ENCODE measurements around the gene LNX2. TPM values are rescaled to one million over a fixed set of nuclear protein-coding genes. Genes with fewer than 3 reads are reported as not detected.

The LNX2 gene
- total and polyA plus RNA-seq, 4 experiments from 2014 or later: 6.6 to 13.0 (median 9.3) TPM

GRCh38 chr13:27661017-27661416 lies 40.7 kb upstream of the LNX2 start:
- POLR2A ChIA-PET (ENCODE audit: partially characterized antibody): no interaction called here
- no peak for DNase-seq
- Histone ChIP-seq H3K4me1 (ENCODE audit: insufficient read depth, low read length) (no peaks in the 10 kb centered on the region), H3K27me3 (ENCODE audit: insufficient read depth, low read length) (no peaks in the 10 kb centered on the region), H3K4me3 (ENCODE audit: low read length in 2 of 2) (no peak overlapping the region), H3K36me3 (ENCODE audit: insufficient read depth, low read length) (peaks cover 8% of the 10 kb centered on the region), H3K27ac (ENCODE audit: low read depth, low read length) (no peak overlapping the region), H3K9me3 (ENCODE audit: control insufficient read depth in 1 of 2, low read length in 2 of 2) (no peaks in the 10 kb centered on the region)
- intact Hi-C loops (cut with micrococcal nuclease): no loop called here
- CTCF ChIA-PET (ENCODE audit: partially characterized antibody): no interaction called here
- no peaks in the 10 kb centered on the region for H3K27me3 Mint-ChIP-seq
- H3K36me3 Mint-ChIP-seq: peaks cover 16 to 28% of the 10 kb centered on the region in 2 donors
- H3K4me1 Mint-ChIP-seq: peaks cover 0 to 9% (median 4%) of the 10 kb centered on the region in 4 donors
- H3K27ac Mint-ChIP-seq: no peak overlapping the region
- H3K4me3 Mint-ChIP-seq: no peak overlapping the region
- no peaks in the 10 kb centered on the region for H3K9me3 Mint-ChIP-seq

GRCh38 chr13:27660511-27660910 lies 40.2 kb upstream of the LNX2 start:
- Histone ChIP-seq H3K4me3 (ENCODE audit: low read length in 2 of 2) (no peak overlapping the region), H3K4me1 (ENCODE audit: insufficient read depth, low read length) (no peaks in the 10 kb centered on the region), H3K27me3 (ENCODE audit: insufficient read depth, low read length) (no peaks in the 10 kb centered on the region), H3K36me3 (ENCODE audit: insufficient read depth, low read length) (peaks cover 3% of the 10 kb centered on the region), H3K27ac (ENCODE audit: low read depth, low read length) (no peak overlapping the region), H3K9me3 (ENCODE audit: control insufficient read depth in 1 of 2, low read length in 2 of 2) (no peaks in the 10 kb centered on the region)
- no peaks in the 10 kb centered on the region for H3K9me3 Mint-ChIP-seq
- POLR2A ChIA-PET (ENCODE audit: partially characterized antibody): interaction anchor here (1.4 kb wide), 1 partner anchor 40 kb away, joined by 4 read pairs; the partner anchor contains the start of gene LNX2
- no peak for DNase-seq
- CTCF ChIA-PET (ENCODE audit: partially characterized antibody): no interaction called here
- no peaks in the 10 kb centered on the region for H3K27me3 Mint-ChIP-seq
- H3K4me1 Mint-ChIP-seq: peaks cover 0 to 11% (median 4%) of the 10 kb centered on the region in 4 donors
- no peak overlapping the region for H3K4me3 Mint-ChIP-seq
- peaks cover 14 to 24% of the 10 kb centered on the region in 2 donors for H3K36me3 Mint-ChIP-seq
- peak overlapping the region in 2 of 7 donors; percentile 49 to 85 for H3K27ac Mint-ChIP-seq
- intact Hi-C loops (cut with micrococcal nuclease): no loop called here

GRCh38 chr13:27659145-27659865 lies 39.0 kb upstream of the LNX2 start:
- Mint-ChIP-seq H3K27ac (peak overlapping the region in 2 of 7 donors; percentile 48 to 74), H3K27me3 (no peaks in the 10 kb centered on the region)
- CTCF ChIA-PET (ENCODE audit: partially characterized antibody): interaction anchor here (0.8 to 0.9 kb wide), 2 partner anchors 9 to 21 kb away, joined by 3 to 4 read pairs; no protein-coding TSS in a partner anchor

GRCh38 chr13:27658546-27658945 lies 38.2 kb upstream of the LNX2 start:
- Histone ChIP-seq H3K9me3 (ENCODE audit: control insufficient read depth in 1 of 2, low read length in 2 of 2) (no peaks in the 10 kb centered on the region), H3K4me3 (ENCODE audit: low read length in 2 of 2) (no peak overlapping the region), H3K36me3 (ENCODE audit: insufficient read depth, low read length) (no peaks in the 10 kb centered on the region), H3K27me3 (ENCODE audit: insufficient read depth, low read length) (no peaks in the 10 kb centered on the region), H3K27ac (ENCODE audit: low read depth, low read length) (no peak overlapping the region), H3K4me1 (ENCODE audit: insufficient read depth, low read length) (no peaks in the 10 kb centered on the region)
- peaks cover 0 to 15% (median 4%) of the 10 kb centered on the region in 4 donors for H3K4me1 Mint-ChIP-seq
- intact Hi-C loops (cut with micrococcal nuclease): no loop called here
- no peak overlapping the region for H3K4me3 Mint-ChIP-seq
- H3K9me3 Mint-ChIP-seq: no peaks in the 10 kb centered on the region
- POLR2A ChIA-PET (ENCODE audit: partially characterized antibody): no interaction called here
- H3K36me3 Mint-ChIP-seq: peaks cover 11 to 15% of the 10 kb centered on the region in 2 donors
- no peak overlapping the region for H3K27ac Mint-ChIP-seq
- CTCF ChIA-PET (ENCODE audit: partially characterized antibody): interaction anchor here (0.8 to 0.9 kb wide), 2 partner anchors 8 to 20 kb away, joined by 3 to 4 read pairs; no protein-coding TSS in a partner anchor
- no peaks in the 10 kb centered on the region for H3K27me3 Mint-ChIP-seq
- DNase-seq: no peak

More at GRCh38 chr13:27659145-27659865, 39.0 kb upstream of the LNX2 start:
- H3K9me3 ChIP-seq (ENCODE audit: control insufficient read depth in 1 of 2, low read length in 2 of 2): no peaks in the 10 kb centered on the region
- H3K27me3 ChIP-seq (ENCODE audit: insufficient read depth, low read length): no peaks in the 10 kb centered on the region
- no peaks in the 10 kb centered on the region for H3K36me3 ChIP-seq (ENCODE audit: insufficient read depth, low read length)
- no peak for DNase-seq
- no peaks in the 10 kb centered on the region for H3K9me3 Mint-ChIP-seq
- H3K4me3 ChIP-seq (ENCODE audit: low read length in 2 of 2): no peak overlapping the region
- POLR2A ChIA-PET (ENCODE audit: partially characterized antibody): interaction anchor here (1.4 kb wide), 1 partner anchor 39 kb away, joined by 4 read pairs; the partner anchor contains the start of gene LNX2
- H3K4me3 Mint-ChIP-seq: no peak overlapping the region
- H3K4me1 ChIP-seq (ENCODE audit: insufficient read depth, low read length): no peaks in the 10 kb centered on the region
- peaks cover 0 to 15% (median 4%) of the 10 kb centered on the region in 4 donors for H3K4me1 Mint-ChIP-seq
- no peak overlapping the region for H3K27ac ChIP-seq (ENCODE audit: low read depth, low read length)
- peaks cover 9 to 15% of the 10 kb centered on the region in 2 donors for H3K36me3 Mint-ChIP-seq
- intact Hi-C loops (cut with micrococcal nuclease): no loop called here

GRCh38 chr13:27657724-27658123 lies 37.4 kb upstream of the LNX2 start:
- no peak overlapping the region for H3K27ac ChIP-seq (ENCODE audit: low read depth, low read length)
- ChIA-PET POLR2A (ENCODE audit: partially characterized antibody) (no interaction called here), CTCF (ENCODE audit: partially characterized antibody) (no interaction called here)
- intact Hi-C loops (cut with micrococcal nuclease): no loop called here
- Mint-ChIP-seq H3K27me3 (no peaks in the 10 kb centered on the region), H3K4me1 (peaks cover 0 to 13% (median 4%) of the 10 kb centered on the region in 4 donors), H3K27ac (peak overlapping the region in 3 of 7 donors; percentile 26 to 43 (median 41)), H3K4me3 (no peak overlapping the region), H3K9me3 (no peaks in the 10 kb centered on the region), H3K36me3 (peaks cover 16 to 20% of the 10 kb centered on the region in 2 donors)
- H3K27me3 ChIP-seq (ENCODE audit: insufficient read depth, low read length): no peaks in the 10 kb centered on the region
- H3K4me1 ChIP-seq (ENCODE audit: insufficient read depth, low read length): no peaks in the 10 kb centered on the region
- no peak for DNase-seq
- no peaks in the 10 kb centered on the region for H3K36me3 ChIP-seq (ENCODE audit: insufficient read depth, low read length)
- H3K9me3 ChIP-seq (ENCODE audit: control insufficient read depth in 1 of 2, low read length in 2 of 2): no peaks in the 10 kb centered on the region
- no peak overlapping the region for H3K4me3 ChIP-seq (ENCODE audit: low read length in 2 of 2)

- Mint-ChIP-seq H3K27ac (no peak overlapping the region), H3K9me3 (peaks cover 0 to 13% (median 8%) of the 10 kb centered on the region in 8 donors), H3K4me1 (peaks cover 0 to 10% (median 2%) of the 10 kb centered on the region in 4 donors), H3K36me3 (peaks cover 31 to 35% of the 10 kb centered on the region in 2 donors), H3K27me3 (no peaks in the 10 kb centered on the region), H3K4me3 (no peak overlapping the region)
- intact Hi-C loops (cut with micrococcal nuclease): no loop called here
- Histone ChIP-seq H3K4me3 (ENCODE audit: low read length in 2 of 2) (no peak overlapping the region), H3K27ac (ENCODE audit: low read depth, low read length) (no peak overlapping the region), H3K4me1 (ENCODE audit: insufficient read depth, low read length) (no peaks in the 10 kb centered on the region), H3K36me3 (ENCODE audit: insufficient read depth, low read length) (peaks cover 13% of the 10 kb centered on the region), H3K27me3 (ENCODE audit: insufficient read depth, low read length) (no peaks in the 10 kb centered on the region), H3K9me3 (ENCODE audit: control insufficient read depth in 1 of 2, low read length in 2 of 2) (peaks cover 5 to 7% of the 10 kb centered on the region in 2 donors)
- CTCF ChIA-PET (ENCODE audit: partially characterized antibody): no interaction called here
- POLR2A ChIA-PET (ENCODE audit: partially characterized antibody): no interaction called here
- no peak for DNase-seq
These were observed 34.5 kb upstream of the LNX2 start for GRCh38 chr13:27654816-27655215.

- no peak overlapping the region for H3K27ac Mint-ChIP-seq
- CTCF ChIA-PET (ENCODE audit: partially characterized antibody): no interaction called here
- Histone ChIP-seq H3K4me1 (ENCODE audit: insufficient read depth, low read length) (no peaks in the 10 kb centered on the region), H3K36me3 (ENCODE audit: insufficient read depth, low read length) (peaks cover 20% of the 10 kb centered on the region), H3K4me3 (ENCODE audit: low read length in 2 of 2) (no peak overlapping the region), H3K27me3 (ENCODE audit: insufficient read depth, low read length) (no peaks in the 10 kb centered on the region), H3K27ac (ENCODE audit: low read depth, low read length) (no peak overlapping the region), H3K9me3 (ENCODE audit: control insufficient read depth in 1 of 2, low read length in 2 of 2) (peaks cover 5 to 10% of the 10 kb centered on the region in 2 donors)
- peaks cover 0 to 18% (median 13%) of the 10 kb centered on the region in 8 donors for H3K9me3 Mint-ChIP-seq
- intact Hi-C loops (cut with micrococcal nuclease): no loop called here
- no peak for DNase-seq
- H3K4me3 Mint-ChIP-seq: no peak overlapping the region
- H3K27me3 Mint-ChIP-seq: no peaks in the 10 kb centered on the region
- peaks cover 0 to 10% (median 2%) of the 10 kb centered on the region in 4 donors for H3K4me1 Mint-ChIP-seq
- POLR2A ChIA-PET (ENCODE audit: partially characterized antibody): no interaction called here
- peaks cover 35 to 38% of the 10 kb centered on the region in 2 donors for H3K36me3 Mint-ChIP-seq
These were observed 33.7 kb upstream of the LNX2 start for GRCh38 chr13:27654059-27654458.

Measured in CD4-positive, alpha-beta memory T cell (primary cell).